ENCODE data around the gene ZNF33B.

DNA sequence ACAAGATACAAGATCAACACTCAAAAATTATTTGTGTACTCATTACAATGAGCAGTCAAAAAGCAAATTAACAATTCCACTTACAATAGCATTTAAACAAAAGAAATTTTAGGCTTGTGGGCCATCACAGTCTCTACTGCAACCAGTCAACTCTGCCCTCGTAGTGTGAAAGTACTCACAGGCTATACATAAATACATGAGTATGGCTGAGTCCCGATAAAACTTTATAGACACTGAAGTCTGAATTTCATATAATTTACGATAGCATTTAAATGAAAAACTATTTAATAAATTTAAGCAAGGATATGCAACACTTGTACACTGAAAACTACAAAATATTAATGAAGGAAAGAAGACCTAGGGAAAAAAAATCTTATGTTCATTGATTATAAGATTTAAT is 90.1 kb downstream of the ZNF33B start:
- TF ChIP-seq, protein P1, sequence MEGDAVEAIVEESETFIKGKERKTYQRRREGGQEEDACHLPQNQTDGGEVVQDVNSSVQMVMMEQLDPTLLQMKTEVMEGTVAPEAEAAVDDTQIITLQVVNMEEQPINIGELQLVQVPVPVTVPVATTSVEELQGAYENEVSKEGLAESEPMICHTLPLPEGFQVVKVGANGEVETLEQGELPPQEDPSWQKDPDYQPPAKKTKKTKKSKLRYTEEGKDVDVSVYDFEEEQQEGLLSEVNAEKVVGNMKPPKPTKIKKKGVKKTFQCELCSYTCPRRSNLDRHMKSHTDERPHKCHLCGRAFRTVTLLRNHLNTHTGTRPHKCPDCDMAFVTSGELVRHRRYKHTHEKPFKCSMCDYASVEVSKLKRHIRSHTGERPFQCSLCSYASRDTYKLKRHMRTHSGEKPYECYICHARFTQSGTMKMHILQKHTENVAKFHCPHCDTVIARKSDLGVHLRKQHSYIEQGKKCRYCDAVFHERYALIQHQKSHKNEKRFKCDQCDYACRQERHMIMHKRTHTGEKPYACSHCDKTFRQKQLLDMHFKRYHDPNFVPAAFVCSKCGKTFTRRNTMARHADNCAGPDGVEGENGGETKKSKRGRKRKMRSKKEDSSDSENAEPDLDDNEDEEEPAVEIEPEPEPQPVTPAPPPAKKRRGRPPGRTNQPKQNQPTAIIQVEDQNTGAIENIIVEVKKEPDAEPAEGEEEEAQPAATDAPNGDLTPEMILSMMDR (IDR thresholded peaks at IDR 0.05 in 8 of 11, conservative IDR thresholded peaks at IDR 0.05 in 3 of 11), result no peak
- TF ChIP-seq POLR2A (IDR thresholded peaks at IDR 0.05), result no peak
